B cell (primary cell): ENCODE data around the gene RAI1. TPM values are rescaled to one million over a fixed set of nuclear protein-coding genes. Genes with fewer than 3 reads are reported as not detected.
"Not testable (repeated sequence)": the region's sequence is repeated elsewhere in the genome, so short reads cannot be mapped to it uniquely, and the experiment has no call there.

Experiments
- ATAC-seq: fragments of 200-7000 bp; cut with Tn5 transposase; one replicate; pipeline ENCODE4 v1.10.0; 2021; ENCODE audit warnings: low read depth, mild to moderate bottlenecking, moderate number of reproducible peaks, moderate library complexity
- CTCF ChIA-PET: fragments of 350-600 bp; sonication (Branson Sonifier 250); formaldehyde crosslinking; loops from one replicate; lab custom pipeline; 2021; ENCODE audit warnings: antibody characterized with exemption, inconsistent platforms; lab: Charles Lee
- POLR2A ChIA-PET: fragments of 350-600 bp; sonication (Branson Sonifier 250); formaldehyde crosslinking; loops from one replicate; lab custom pipeline; 2021; ENCODE audit warnings: antibody characterized with exemption; lab: Charles Lee
- DNase-seq: peaks from one replicate; pipeline ENCODE4 v3.0.0; 2013
- H2AFZ ChIP-seq: 2 replicates; pipeline ENCODE4 v1.6.1; 2012; ENCODE audit warnings: mild to moderate bottlenecking, low read depth, low read length; ENCODE audit not compliant: insufficient read depth, poor library complexity, severe bottlenecking
- H3K27ac ChIP-seq, 2 donors: 1 replicate in 1 of 2; 2 replicates in 1 of 2; pipeline ENCODE4 v1.5.1; 2012 to 2013; ENCODE audit warnings: low read length in 2 of 2, mild to moderate bottlenecking in 2 of 2, moderate library complexity in 1 of 2
- H3K27me3 ChIP-seq, 4 experiments: fragments of 200-600 bp in 1 of 4; sonication (generic) in 1 of 4; replicated peaks in 1 of 4; 1 replicate in 2 of 4; 2 replicates in 2 of 4; pipeline versions ENCODE4 v1.6.1 to v1.7.0; 2013 to 2016; ENCODE audit warnings: low read length in 3 of 4, mild to moderate bottlenecking in 2 of 4, mixed read lengths in 1 of 4, moderate library complexity in 1 of 4; ENCODE audit not compliant: insufficient read depth in 4 of 4, control insufficient read depth in 3 of 4; ENCODE audit errors: control extremely low read depth in 1 of 4
- H3K36me3 ChIP-seq, 2 experiments: replicated peaks in 1 of 2; 1 replicate in 1 of 2; 2 replicates in 1 of 2; pipeline versions ENCODE4 v1.6.1 to v1.7.1; 2013; ENCODE audit warnings: low read length in 1 of 2; ENCODE audit not compliant: insufficient read depth in 2 of 2, control insufficient read depth in 1 of 2; ENCODE audit errors: control extremely low read depth in 1 of 2, extremely low read depth in 1 of 2
- H3K4me1 ChIP-seq, 2 donors: fragments of 200-600 bp in 1 of 2; sonication (generic) in 1 of 2; 1 replicate in 1 of 2; 2 replicates in 1 of 2; pipeline versions ENCODE4 v1.5.1 to v1.6.1; 2013 to 2017; ENCODE audit warnings: low read length in 2 of 2; ENCODE audit not compliant: control insufficient read depth in 2 of 2, insufficient read depth in 2 of 2
- H3K4me2 ChIP-seq: replicated peaks from 2 replicates; pipeline ENCODE3; 2012; ENCODE audit warnings: mild to moderate bottlenecking, low read depth, low read length; ENCODE audit not compliant: poor library complexity, severe bottlenecking
- H3K4me3 ChIP-seq, 5 experiments: fragments of 200-600 bp in 1 of 5; sonication (generic) in 1 of 5; 1 replicate in 3 of 5; 2 replicates in 2 of 5; pipeline versions ENCODE4 v1.5.1 to v1.7.0; 2011 to 2016; ENCODE audit warnings: low read length in 4 of 5, mild to moderate bottlenecking in 4 of 5, low read depth in 2 of 5, control low read depth in 1 of 5, moderate library complexity in 1 of 5; ENCODE audit not compliant: insufficient read depth in 1 of 5; ENCODE audit errors: control extremely low read depth in 1 of 5, extremely low read depth in 1 of 5
- H3K79me2 ChIP-seq: fragments of 200-600 bp; sonication (generic); one replicate; pipeline ENCODE4 v1.6.0; 2016; ENCODE audit warnings: low read length; ENCODE audit not compliant: control insufficient read depth, insufficient read depth
- H3K9ac ChIP-seq: fragments of 200-600 bp; sonication (generic); 2 replicates; pipeline ENCODE4 v1.6.1; 2017; ENCODE audit warnings: mild to moderate bottlenecking, low read length, moderate library complexity
- H3K9me3 ChIP-seq, 3 donors: one replicate each; pipeline versions ENCODE4 v1.6.1 to v1.7.1; 2013; ENCODE audit warnings: low read length in 2 of 3; ENCODE audit not compliant: control insufficient read depth in 2 of 3, insufficient read depth in 1 of 3; ENCODE audit errors: control extremely low read depth in 1 of 3
- H4K20me1 ChIP-seq: 2 replicates; pipeline ENCODE4 v1.6.0; 2012; ENCODE audit warnings: mild to moderate bottlenecking, low read length; ENCODE audit not compliant: insufficient read depth, control insufficient read depth, poor library complexity, severe bottlenecking
- H3K27ac Mint-ChIP-seq: one replicate; pipeline ENCODE4 v1.8.0; 2021; ENCODE audit warnings: mixed read lengths
- H3K27me3 Mint-ChIP-seq: one replicate; pipeline ENCODE4 v1.8.0; 2021; ENCODE audit warnings: mixed read lengths
- H3K4me1 Mint-ChIP-seq: one replicate; pipeline ENCODE4 v1.8.0; 2021; ENCODE audit warnings: mixed read lengths
- H3K4me3 Mint-ChIP-seq: one replicate; pipeline ENCODE4 v1.8.0; 2021; ENCODE audit warnings: mixed read lengths
- H3K9me3 Mint-ChIP-seq: one replicate; pipeline ENCODE4 v1.8.0; 2022; ENCODE audit warnings: mixed read lengths; ENCODE audit not compliant: insufficient read depth
- EZH2 ChIP-seq: IDR thresholded peaks from 2 replicates; pipeline ENCODE4 v1.6.1; 2012; ENCODE audit warnings: borderline replicate concordance, low read depth, mild to moderate bottlenecking, moderate library complexity, low read length; ENCODE audit not compliant: insufficient read depth, poor library complexity, severe bottlenecking
- WGBS: methylation state at CpG from one replicate; pipeline ENCODE4 v1.1.5; 2013; ENCODE audit warnings: missing lambda C conversion rate; ENCODE audit not compliant: insufficient coverage; 5-methylcytosine and 5-hydroxymethylcytosine counted together
- intact Hi-C: fragments of 100-400 bp; cut with micrococcal nuclease; formaldehyde crosslinking; loops from one replicate; pipeline ENCODE4 v1.10.0; 2022
- polyA plus RNA-seq: library from polyadenylated mRNA; depleted of rRNA; stranded (reverse); fragments of >200 nt; gene quantifications from 2 replicates; pipeline ENCODE4 v1.2.3, GENCODE V29; 2012
- total RNA-seq, 2 donors: library from RNA; stranded (reverse); fragments of 120-200 nt in 1 of 2; gene quantifications; 1 replicate in 1 of 2; 2 replicates in 1 of 2; pipeline versions ENCODE4 v1.2.3 to v1.2.4, GENCODE V29; 2013 to 2022
- TF ChIP-seq, protein P1 (sequence below): fragments of 200-600 bp; IDR thresholded peaks from one replicate; pipeline ENCODE4 v1.8.0; 2022; ENCODE audit warnings: antibody characterized with exemption, mild to moderate bottlenecking

RAI1 gene
- total and polyA plus RNA-seq, 2 donors (not counting 1 experiment from before 2014, with no cell fraction given) = 4.7 to 34.0 TPM

DNA sequence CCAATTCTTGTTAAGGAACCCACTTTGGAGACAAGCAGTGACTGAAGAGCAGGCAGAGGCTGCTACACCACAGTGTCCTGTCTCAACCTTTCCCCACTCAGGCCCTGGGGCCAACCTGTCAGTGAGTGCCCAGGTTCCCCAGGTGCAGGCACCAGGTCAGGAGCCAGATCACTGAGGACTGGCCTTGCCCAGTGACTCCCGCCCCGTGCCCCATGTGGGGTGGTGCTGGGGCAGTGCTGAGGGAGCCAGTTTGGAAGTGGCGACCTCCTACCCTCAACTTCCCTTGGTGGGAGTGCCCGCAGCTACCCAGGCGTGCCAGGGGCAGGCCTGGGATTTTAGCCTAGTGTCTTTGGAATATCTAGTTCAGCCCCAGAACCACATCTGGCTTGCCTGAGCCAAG is 126.2 kb downstream of the RAI1 start:
- no peaks in the 10 kb centered on the region for H3K27me3 ChIP-seq
- H4K20me1 ChIP-seq = peaks cover 8% of the 10 kb centered on the region
- CTCF ChIA-PET = interaction anchor here (0.6 to 2.1 kb wide), 3 partner anchors 23 to 269 kb away, joined by 3 to 6 read pairs (median 4); no protein-coding TSS in a partner anchor
- intact Hi-C loops = no loop called here
- no peak overlapping the region for H3K4me3 Mint-ChIP-seq
- ATAC-seq = no peak
- H3K36me3 ChIP-seq = peaks cover 0 to 4% of the 10 kb centered on the region in 2 experiments
- POLR2A ChIA-PET = no interaction called here
- 96% methylated on average over 4 of the region's 5 CpGs for WGBS
- H3K79me2 ChIP-seq = no peaks in the 10 kb centered on the region
- H3K9me3 ChIP-seq = no peaks in the 10 kb centered on the region
- H3K4me3 ChIP-seq = no peak overlapping the region
- no peak overlapping the region for H3K9ac ChIP-seq
- H3K4me1 Mint-ChIP-seq = peaks cover 7% of the 10 kb centered on the region
- no peaks in the 10 kb centered on the region for H3K27me3 Mint-ChIP-seq
- H3K27ac Mint-ChIP-seq = no peak overlapping the region
- H3K27ac ChIP-seq = no peak overlapping the region
- DNase-seq = no peak
- no peak overlapping the region for H2AFZ ChIP-seq
- no peak overlapping the region for H3K4me2 ChIP-seq
- peaks cover 0 to 8% of the 10 kb centered on the region in 2 donors for H3K4me1 ChIP-seq
- H3K9me3 Mint-ChIP-seq = no peaks in the 10 kb centered on the region
- TF ChIP-seq, protein P1, sequence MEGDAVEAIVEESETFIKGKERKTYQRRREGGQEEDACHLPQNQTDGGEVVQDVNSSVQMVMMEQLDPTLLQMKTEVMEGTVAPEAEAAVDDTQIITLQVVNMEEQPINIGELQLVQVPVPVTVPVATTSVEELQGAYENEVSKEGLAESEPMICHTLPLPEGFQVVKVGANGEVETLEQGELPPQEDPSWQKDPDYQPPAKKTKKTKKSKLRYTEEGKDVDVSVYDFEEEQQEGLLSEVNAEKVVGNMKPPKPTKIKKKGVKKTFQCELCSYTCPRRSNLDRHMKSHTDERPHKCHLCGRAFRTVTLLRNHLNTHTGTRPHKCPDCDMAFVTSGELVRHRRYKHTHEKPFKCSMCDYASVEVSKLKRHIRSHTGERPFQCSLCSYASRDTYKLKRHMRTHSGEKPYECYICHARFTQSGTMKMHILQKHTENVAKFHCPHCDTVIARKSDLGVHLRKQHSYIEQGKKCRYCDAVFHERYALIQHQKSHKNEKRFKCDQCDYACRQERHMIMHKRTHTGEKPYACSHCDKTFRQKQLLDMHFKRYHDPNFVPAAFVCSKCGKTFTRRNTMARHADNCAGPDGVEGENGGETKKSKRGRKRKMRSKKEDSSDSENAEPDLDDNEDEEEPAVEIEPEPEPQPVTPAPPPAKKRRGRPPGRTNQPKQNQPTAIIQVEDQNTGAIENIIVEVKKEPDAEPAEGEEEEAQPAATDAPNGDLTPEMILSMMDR = no peak
- no peak for TF ChIP-seq EZH2

DNA sequence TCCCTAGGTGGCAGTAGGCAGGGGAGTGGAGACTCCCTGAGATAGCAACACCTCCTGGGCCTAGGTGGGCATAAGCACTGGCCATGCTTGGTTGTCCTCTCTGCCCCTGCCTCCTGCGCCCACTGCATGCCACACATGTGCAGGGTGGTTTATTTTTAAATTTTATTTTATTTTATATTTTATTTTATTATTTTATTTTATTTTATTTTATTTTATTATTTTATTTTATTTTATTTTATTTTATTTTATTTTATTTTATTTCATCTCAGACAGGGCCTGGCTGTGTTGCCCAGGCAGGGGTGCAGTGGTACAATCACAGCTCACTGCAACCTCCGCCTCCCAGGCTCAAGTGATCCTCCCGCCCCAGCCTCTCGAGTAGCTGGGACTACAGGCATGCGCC is 126.9 kb downstream of the RAI1 start:
- H3K27ac ChIP-seq, intact Hi-C loops, H3K9ac ChIP-seq, H2AFZ ChIP-seq, H3K79me2 ChIP-seq, H3K4me1 Mint-ChIP-seq, H3K4me1 ChIP-seq, H3K4me2 ChIP-seq, H3K4me3 ChIP-seq, H3K36me3 ChIP-seq, POLR2A ChIA-PET, H3K9me3 Mint-ChIP-seq, H3K27me3 ChIP-seq, DNase-seq, H3K27ac Mint-ChIP-seq, H3K4me3 Mint-ChIP-seq, H3K9me3 ChIP-seq, ATAC-seq, H3K27me3 Mint-ChIP-seq: not testable (repeated sequence)
- CTCF ChIA-PET = interaction anchor here (1.4 to 2.1 kb wide), 4 partner anchors 23 to 128 kb away, joined by 4 to 8 read pairs (median 5); no protein-coding TSS in a partner anchor
- 100% methylated on average over 2 of the region's 5 CpGs for WGBS
- H4K20me1 ChIP-seq = peaks cover 14% of the 10 kb centered on the region
